ENCODE results near the gene TIAL1. TPM values are rescaled to one million over a fixed set of nuclear protein-coding genes. Genes with fewer than 3 reads are reported as not detected.

Gene TIAL1
- total and polyA plus RNA-seq, 2 of the 13 experiments (the other 11 are each of a cell fraction or from before 2014, with no cell fraction given) = 31.5 to 148 TPM

DNA sequence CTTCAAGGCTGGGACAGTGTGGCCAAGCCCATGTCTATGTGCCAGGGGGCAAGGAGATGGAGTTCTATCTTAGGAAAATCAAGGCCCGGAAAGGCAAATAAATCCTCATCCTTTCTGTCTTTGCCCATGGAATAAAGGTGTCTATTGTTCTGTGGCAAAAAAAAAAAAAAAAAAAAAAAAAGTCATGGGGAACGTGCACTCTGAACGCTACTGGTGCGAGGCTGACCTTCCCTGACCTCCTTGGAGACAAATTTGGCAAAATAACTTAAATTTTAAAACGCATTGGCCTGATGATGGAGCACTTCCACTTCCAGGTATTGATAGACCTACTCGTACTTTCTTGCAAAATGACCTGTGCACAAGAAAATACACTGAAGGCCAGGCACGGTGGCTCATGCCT, 42.2 kb upstream of the TIAL1 start (continued):
- TF ChIP-seq, protein P1, sequence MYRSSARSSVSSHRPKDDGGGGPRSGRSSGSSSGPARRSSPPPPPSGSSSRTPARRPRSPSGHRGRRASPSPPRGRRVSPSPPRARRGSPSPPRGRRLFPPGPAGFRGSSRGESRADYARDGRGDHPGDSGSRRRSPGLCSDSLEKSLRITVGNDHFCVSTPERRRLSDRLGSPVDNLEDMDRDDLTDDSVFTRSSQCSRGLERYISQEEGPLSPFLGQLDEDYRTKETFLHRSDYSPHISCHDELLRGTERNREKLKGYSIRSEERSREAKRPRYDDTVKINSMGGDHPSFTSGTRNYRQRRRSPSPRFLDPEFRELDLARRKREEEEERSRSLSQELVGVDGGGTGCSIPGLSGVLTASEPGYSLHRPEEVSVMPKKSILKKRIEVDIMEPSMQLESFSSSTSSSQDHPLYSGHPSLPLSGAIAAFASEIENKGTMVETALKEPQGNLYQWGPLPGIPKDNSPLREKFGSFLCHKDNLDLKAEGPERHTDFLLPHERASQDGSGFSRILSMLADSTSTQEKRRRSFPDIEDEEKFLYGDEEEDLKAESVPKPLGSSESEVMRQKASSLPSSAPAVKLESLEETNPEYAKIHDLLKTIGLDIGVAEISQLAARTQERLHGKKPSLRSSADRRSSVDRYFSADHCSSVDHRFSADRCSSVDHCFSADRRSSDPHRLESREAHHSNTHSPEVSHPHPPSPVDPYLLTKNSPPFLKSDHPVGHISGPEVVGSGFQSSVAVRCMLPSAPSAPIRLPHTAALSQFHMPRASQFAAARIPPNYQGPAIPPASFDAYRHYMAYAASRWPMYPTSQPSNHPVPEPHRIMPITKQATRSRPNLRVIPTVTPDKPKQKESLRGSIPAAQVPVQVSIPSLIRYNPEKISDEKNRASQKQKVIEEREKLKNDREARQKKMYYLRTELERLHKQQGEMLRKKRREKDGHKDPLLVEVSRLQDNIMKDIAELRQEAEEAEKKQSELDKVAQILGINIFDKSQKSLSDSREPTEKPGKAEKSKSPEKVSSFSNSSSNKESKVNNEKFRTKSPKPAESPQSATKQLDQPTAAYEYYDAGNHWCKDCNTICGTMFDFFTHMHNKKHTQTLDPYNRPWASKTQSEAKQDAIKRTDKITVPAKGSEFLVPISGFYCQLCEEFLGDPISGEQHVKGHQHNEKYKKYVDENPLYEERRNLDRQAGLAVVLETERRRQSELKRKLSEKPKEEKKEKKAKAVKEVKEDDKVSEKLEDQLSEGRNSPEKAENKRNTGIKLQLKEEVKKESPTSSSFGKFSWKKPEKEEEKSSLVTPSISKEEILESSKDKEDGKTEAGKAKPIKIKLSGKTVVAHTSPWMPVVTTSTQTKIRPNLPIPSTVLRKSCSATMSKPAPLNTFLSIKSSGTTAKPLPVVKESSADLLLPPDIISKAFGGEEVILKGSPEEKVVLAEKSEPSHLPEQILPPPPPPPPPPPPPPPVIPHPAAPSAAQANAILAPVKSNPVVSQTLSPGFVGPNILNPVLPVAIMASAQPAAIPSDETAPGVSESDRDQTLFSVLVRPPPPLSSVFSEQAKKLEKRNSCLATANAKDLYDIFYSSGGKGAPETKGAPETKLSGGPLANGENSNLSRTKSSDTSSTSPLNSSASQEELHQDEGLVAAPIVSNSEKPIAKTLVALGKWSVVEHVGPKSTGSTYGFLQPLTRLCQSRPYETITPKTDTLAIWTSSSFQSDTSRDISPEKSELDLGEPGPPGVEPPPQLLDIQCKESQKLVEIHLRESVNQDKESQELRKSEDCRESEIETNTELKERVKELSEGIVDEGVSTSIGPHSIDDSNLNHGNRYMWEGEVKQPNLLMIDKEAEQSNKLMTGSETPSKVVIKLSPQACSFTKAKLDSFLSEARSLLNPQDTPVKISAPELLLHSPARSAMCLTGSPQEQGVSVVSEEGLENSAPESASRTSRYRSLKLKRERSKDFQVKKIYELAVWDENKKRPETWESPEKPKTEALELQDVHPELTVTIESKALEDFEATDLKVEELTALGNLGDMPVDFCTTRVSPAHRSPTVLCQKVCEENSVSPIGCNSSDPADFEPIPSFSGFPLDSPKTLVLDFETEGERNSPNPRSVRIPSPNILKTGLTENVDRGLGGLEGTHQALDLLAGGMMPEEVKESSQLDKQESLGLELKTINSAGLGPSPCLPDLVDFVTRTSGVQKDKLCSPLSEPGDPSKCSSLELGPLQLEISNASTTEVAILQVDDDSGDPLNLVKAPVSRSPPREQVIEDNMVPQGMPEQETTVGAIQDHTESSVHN (CRISPR knock-in tag; IDR thresholded peaks at IDR 0.05) = no peak
- TF ChIP-seq MIER2 (CRISPR knock-in tag; IDR thresholded peaks at IDR 0.05) (no peak), ZNF343 (CRISPR knock-in tag; IDR thresholded peaks at IDR 0.05) (no peak), PRMT3 (CRISPR knock-in tag; IDR thresholded peaks at IDR 0.05; ENCODE audit: borderline replicate concordance, low read depth) (no peak), ZNF205 (CRISPR knock-in tag; IDR thresholded peaks at IDR 0.05) (no peak), MED8 (CRISPR knock-in tag; IDR thresholded peaks at IDR 0.05; ENCODE audit: insufficient replicate concordance) (no peak), SMC3 (IDR thresholded peaks at IDR 0.05; ENCODE audit: low read length) (no peak), CBX5 (CRISPR knock-in tag; IDR thresholded peaks at IDR 0.05; ENCODE audit: borderline replicate concordance) (no peak), SMARCC2 (IDR thresholded peaks at IDR 0.05) (no peak), ZNF329 (CRISPR knock-in tag; IDR thresholded peaks at IDR 0.05; ENCODE audit: low read depth) (no peak), YY1 (IDR thresholded peaks at IDR 0.05; ENCODE audit: insufficient read depth, insufficient replicate concordance, low read depth, low read length) (no peak)
- TF ChIP-seq, protein P2, sequence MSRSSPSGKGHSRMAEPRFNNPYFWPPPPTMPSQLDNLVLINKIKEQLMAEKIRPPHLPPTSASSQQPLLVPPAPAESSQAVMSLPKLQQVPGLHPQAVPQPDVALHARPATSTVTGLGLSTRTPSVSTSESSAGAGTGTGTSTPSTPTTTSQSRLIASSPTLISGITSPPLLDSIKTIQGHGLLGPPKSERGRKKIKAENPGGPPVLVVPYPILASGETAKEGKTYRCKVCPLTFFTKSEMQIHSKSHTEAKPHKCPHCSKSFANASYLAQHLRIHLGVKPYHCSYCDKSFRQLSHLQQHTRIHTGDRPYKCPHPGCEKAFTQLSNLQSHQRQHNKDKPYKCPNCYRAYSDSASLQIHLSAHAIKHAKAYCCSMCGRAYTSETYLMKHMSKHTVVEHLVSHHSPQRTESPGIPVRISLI (CRISPR knock-in tag; IDR thresholded peaks at IDR 0.05; ENCODE audit: borderline replicate concordance) = peak; percentile 96
- TF ChIP-seq, protein P3, sequence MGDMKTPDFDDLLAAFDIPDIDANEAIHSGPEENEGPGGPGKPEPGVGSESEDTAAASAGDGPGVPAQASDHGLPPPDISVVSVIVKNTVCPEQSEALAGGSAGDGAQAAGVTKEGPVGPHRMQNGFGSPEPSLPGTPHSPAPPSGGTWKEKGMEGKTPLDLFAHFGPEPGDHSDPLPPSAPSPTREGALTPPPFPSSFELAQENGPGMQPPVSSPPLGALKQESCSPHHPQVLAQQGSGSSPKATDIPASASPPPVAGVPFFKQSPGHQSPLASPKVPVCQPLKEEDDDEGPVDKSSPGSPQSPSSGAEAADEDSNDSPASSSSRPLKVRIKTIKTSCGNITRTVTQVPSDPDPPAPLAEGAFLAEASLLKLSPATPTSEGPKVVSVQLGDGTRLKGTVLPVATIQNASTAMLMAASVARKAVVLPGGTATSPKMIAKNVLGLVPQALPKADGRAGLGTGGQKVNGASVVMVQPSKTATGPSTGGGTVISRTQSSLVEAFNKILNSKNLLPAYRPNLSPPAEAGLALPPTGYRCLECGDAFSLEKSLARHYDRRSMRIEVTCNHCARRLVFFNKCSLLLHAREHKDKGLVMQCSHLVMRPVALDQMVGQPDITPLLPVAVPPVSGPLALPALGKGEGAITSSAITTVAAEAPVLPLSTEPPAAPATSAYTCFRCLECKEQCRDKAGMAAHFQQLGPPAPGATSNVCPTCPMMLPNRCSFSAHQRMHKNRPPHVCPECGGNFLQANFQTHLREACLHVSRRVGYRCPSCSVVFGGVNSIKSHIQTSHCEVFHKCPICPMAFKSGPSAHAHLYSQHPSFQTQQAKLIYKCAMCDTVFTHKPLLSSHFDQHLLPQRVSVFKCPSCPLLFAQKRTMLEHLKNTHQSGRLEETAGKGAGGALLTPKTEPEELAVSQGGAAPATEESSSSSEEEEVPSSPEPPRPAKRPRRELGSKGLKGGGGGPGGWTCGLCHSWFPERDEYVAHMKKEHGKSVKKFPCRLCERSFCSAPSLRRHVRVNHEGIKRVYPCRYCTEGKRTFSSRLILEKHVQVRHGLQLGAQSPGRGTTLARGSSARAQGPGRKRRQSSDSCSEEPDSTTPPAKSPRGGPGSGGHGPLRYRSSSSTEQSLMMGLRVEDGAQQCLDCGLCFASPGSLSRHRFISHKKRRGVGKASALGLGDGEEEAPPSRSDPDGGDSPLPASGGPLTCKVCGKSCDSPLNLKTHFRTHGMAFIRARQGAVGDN (CRISPR knock-in tag; IDR thresholded peaks at IDR 0.05) = no peak
- TF ChIP-seq, protein P4, sequence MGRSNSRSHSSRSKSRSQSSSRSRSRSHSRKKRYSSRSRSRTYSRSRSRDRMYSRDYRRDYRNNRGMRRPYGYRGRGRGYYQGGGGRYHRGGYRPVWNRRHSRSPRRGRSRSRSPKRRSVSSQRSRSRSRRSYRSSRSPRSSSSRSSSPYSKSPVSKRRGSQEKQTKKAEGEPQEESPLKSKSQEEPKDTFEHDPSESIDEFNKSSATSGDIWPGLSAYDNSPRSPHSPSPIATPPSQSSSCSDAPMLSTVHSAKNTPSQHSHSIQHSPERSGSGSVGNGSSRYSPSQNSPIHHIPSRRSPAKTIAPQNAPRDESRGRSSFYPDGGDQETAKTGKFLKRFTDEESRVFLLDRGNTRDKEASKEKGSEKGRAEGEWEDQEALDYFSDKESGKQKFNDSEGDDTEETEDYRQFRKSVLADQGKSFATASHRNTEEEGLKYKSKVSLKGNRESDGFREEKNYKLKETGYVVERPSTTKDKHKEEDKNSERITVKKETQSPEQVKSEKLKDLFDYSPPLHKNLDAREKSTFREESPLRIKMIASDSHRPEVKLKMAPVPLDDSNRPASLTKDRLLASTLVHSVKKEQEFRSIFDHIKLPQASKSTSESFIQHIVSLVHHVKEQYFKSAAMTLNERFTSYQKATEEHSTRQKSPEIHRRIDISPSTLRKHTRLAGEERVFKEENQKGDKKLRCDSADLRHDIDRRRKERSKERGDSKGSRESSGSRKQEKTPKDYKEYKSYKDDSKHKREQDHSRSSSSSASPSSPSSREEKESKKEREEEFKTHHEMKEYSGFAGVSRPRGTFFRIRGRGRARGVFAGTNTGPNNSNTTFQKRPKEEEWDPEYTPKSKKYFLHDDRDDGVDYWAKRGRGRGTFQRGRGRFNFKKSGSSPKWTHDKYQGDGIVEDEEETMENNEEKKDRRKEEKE (IDR thresholded peaks at IDR 0.05) = no peak

Measured in HepG2 (cell line).